Pancreas (tissue), 10 donors: ENCODE data around the gene FRS2. TPM values are rescaled to one million over a fixed set of nuclear protein-coding genes. Genes with fewer than 3 reads are reported as not detected.
A peak's percentile ranks its signal among the peaks of the same experiment; 100 is the strongest.
"Not testable (repeated sequence)": the region's sequence is repeated elsewhere in the genome, so short reads cannot be mapped to it uniquely, and the experiment has no call there.

ENCODE experiments used
- ATAC-seq, 4 donors: fragments of 200-7000 bp; cut with Tn5 transposase; one replicate each; pipeline versions ENCODE4 v1.8.0 to v1.9.1; 2020; ENCODE audit warnings: mild to moderate bottlenecking in 4 of 4, moderate library complexity in 4 of 4
- DNase-seq, 6 donors: peaks; one replicate each; pipeline ENCODE4 v3.0.0-alpha.2; 2020
- FAIRE-seq: peaks from 2 replicates; lab custom pipeline; 2012; peaks lifted over from hg19 to GRCh38; lab: Jason Lieb, UNC
- H3K27ac ChIP-seq, 4 donors: fragments of 200-600 bp; sonication (generic); 1 replicate in 3 of 4; 2 replicates in 1 of 4; pipeline versions ENCODE4 v1.5.0 to v1.8.0; 2020
- H3K27me3 ChIP-seq, 4 donors: fragments of 200-600 bp; one replicate each; pipeline ENCODE4 v1.8.0; 2021
- H3K36me3 ChIP-seq, 3 donors: fragments of 200-600 bp; sonication (generic) in 1 of 3; one replicate each; pipeline versions ENCODE4 v1.5.0 to v1.8.0; 2020 to 2021
- H3K4me1 ChIP-seq, 3 donors: fragments of 200-600 bp; one replicate each; pipeline ENCODE4 v1.8.0; 2021
- H3K4me3 ChIP-seq, 4 donors: fragments of 200-600 bp; sonication (generic) in 2 of 4; one replicate each; pipeline versions ENCODE4 v1.5.0 to v1.8.0; 2020 to 2021
- H3K9me3 ChIP-seq, 4 donors: fragments of 200-600 bp; one replicate each; pipeline ENCODE4 v1.8.0; 2021
- WGBS, 2 donors: extraction: QIAGEN DNeasy Blood & Tissue Kit; methylation state at CpG; one replicate each; pipeline ENCODE4 v1.1.7; 2013; 5-methylcytosine and 5-hydroxymethylcytosine counted together
- intact Hi-C, 3 donors: fragments of 100-400 bp; cut with DNase I; formaldehyde crosslinking; loops; one replicate each; pipeline versions ENCODE4 v1.11.1 to v1.14.2; 2022
- polyA plus RNA-seq, 2 donors: library from polyadenylated mRNA; stranded (reverse); fragments of 200-250 nt; gene quantifications; one replicate each; pipeline ENCODE4 v1.2.3, GENCODE V29; 2013
- total RNA-seq, 6 donors: library from RNA; stranded (reverse); fragmentation: NEBNext Ultra II Directional in 4 of 6; extraction: Animal tissue kit (Norgen Biotek cat#: 25700) in 4 of 6; gene quantifications; one replicate each; pipeline versions ENCODE4 v1.2.1 to v1.2.4, GENCODE V29; 2021 to 2023
- TF ChIP-seq, protein P1 (sequence below), 4 donors: fragments of 200-600 bp; sonication (generic) in 3 of 4; IDR thresholded peaks; one replicate each; pipeline versions ENCODE4 v1.5.0 to v1.8.0; 2021; ENCODE audit warnings: antibody characterized with exemption in 4 of 4
- donor health status: healthy with polysubstance abuse.
- donor health status: DM: no; HTN: no; CAD: no; lungs with moderate emphysema.
- donor health status: DM: no; HTN: no; CAD: no.
- donor health status: control.
- donor health status: control.
- donor health status: Bipolar disorder and iron deficiency.
- donor health status: DM: yes; HTN: yes; CAD: no.
- donor health status: DM: no; HTN: no; CAD: no.
- donor health status: DM: no; HTN: no; CAD: no.
- donor health status: DM: yes; HTN: yes; CAD: no.

FRS2 gene
- total and polyA plus RNA-seq, 8 donors, result 2.5 to 23.2 (median 12.1) TPM

DNA sequence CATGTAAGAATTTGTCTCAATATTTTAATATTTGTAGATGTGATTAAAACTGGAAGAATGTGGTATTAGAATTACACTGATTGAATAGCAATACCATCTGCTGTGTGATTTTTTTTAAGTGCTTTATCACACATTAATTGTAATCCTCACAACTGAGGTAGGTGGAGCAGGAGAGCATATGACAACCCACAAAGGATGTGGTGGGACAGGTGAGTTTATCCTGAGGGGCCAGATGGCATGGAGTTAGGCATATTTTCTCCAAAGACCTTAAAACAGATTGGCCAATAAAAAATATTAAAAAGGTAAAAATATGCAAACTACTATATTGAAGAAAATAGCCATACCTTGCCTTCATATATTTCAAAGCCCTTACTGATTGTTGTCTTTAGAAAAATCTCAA is 132.8 kb downstream of the FRS2 start:
- FAIRE-seq, result no peak
- H3K9me3 ChIP-seq, result no peaks in the 10 kb centered on the region
- H3K4me1 ChIP-seq, result peaks cover 0 to 4% (median 0%) of the 10 kb centered on the region in 3 donors
- no peak for ATAC-seq
- intact Hi-C loops, result no loop called here
- TF ChIP-seq, protein P1, sequence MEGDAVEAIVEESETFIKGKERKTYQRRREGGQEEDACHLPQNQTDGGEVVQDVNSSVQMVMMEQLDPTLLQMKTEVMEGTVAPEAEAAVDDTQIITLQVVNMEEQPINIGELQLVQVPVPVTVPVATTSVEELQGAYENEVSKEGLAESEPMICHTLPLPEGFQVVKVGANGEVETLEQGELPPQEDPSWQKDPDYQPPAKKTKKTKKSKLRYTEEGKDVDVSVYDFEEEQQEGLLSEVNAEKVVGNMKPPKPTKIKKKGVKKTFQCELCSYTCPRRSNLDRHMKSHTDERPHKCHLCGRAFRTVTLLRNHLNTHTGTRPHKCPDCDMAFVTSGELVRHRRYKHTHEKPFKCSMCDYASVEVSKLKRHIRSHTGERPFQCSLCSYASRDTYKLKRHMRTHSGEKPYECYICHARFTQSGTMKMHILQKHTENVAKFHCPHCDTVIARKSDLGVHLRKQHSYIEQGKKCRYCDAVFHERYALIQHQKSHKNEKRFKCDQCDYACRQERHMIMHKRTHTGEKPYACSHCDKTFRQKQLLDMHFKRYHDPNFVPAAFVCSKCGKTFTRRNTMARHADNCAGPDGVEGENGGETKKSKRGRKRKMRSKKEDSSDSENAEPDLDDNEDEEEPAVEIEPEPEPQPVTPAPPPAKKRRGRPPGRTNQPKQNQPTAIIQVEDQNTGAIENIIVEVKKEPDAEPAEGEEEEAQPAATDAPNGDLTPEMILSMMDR (IDR thresholded peaks at IDR 0.05), result no peak
- no peak for DNase-seq
- H3K27ac ChIP-seq, result no peak overlapping the region
- H3K4me3 ChIP-seq, result no peak overlapping the region
- H3K27me3 ChIP-seq, result no peaks in the 10 kb centered on the region
- peaks cover 10 to 33% (median 25%) of the 10 kb centered on the region in 3 donors for H3K36me3 ChIP-seq

DNA sequence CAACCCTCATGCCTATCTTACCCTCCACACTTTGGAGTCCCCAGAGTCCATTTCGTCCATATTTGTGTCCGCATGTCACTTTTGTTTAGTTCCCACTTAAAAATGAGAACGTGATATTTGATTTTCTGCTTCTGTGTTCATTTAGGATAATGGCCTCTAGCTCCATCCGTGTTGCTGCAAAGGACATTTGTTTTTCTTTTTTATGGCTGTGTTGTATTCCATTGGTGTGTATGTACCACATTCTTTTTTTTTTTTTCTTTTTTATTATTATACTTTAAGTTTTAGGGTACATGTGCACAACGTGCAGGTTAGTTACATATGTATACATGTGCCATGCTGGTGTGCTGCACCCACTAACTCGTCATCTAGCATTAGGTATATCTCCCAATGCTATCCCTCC is 133.4 kb downstream of the FRS2 start:
- H3K4me1 ChIP-seq, DNase-seq, FAIRE-seq, H3K27me3 ChIP-seq, H3K9me3 ChIP-seq, intact Hi-C loops, H3K4me3 ChIP-seq, H3K27ac ChIP-seq, ATAC-seq: not testable (repeated sequence)
- WGBS, 2 donors, result 96 to 98% methylated on average over 5 of the region's 6 CpGs
- H3K36me3 ChIP-seq, result peaks cover 10 to 27% (median 25%) of the 10 kb centered on the region in 3 donors

DNA sequence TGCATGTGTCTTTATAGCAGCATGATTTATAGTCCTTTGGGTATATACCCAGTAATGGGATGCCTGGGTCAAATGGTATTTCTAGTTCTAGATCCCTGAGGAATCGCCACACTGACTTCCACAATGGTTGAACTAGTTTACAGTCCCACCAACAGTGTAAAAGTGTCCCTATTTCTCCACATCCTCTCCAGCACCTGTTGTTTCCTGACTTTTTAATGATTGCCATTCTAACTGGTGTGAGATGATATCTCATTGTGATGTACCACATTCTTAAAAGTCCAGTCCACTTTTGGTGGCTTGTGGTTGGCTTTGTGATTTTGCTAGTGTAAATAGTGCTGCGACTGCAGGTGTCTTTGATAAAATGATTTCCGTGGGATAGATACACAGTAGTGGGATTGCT is 134.1 kb downstream of the FRS2 start:
- intact Hi-C loops, H3K9me3 ChIP-seq, FAIRE-seq, ATAC-seq, H3K27ac ChIP-seq, DNase-seq, H3K4me1 ChIP-seq, H3K4me3 ChIP-seq, H3K27me3 ChIP-seq: not testable (repeated sequence)
- H3K36me3 ChIP-seq, result peaks cover 10 to 20% (median 19%) of the 10 kb centered on the region in 3 donors
- 64 to 67% methylated on average over 2 of the region's 3 CpGs for WGBS, 2 donors

DNA sequence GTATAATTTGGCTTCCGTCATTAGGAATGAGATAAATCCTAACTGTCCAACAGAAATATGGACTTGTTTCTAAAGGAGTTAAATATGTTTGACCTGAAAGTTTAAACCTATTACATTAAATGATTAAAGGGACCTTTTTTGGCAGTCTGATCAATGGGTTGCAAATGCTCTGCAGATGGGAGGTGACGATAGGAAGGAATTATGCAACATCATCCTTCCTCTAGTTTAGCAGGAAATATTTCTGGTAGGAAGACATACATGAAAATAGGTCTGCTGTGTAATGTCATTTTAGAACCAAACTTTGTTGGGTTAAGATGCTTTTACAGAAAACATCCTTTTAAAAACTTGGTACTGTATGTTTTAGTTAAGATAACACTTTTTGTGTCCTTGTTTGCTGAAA is 137.9 kb downstream of the FRS2 start:
- ATAC-seq (no peak), FAIRE-seq (no peak), DNase-seq (no peak)
- intact Hi-C loops, result no loop called here
- H3K27ac ChIP-seq, result no peak overlapping the region
- no peaks in the 10 kb centered on the region for H3K4me1 ChIP-seq
- no peaks in the 10 kb centered on the region for H3K27me3 ChIP-seq
- WGBS, 2 donors, result 60 to 61% methylated on average over 2 of the region's 2 CpGs
- TF ChIP-seq, protein P1 (IDR thresholded peaks at IDR 0.05), result no peak
- no peak overlapping the region for H3K4me3 ChIP-seq
- H3K36me3 ChIP-seq, result no peaks in the 10 kb centered on the region
- H3K9me3 ChIP-seq, result no peaks in the 10 kb centered on the region

DNA sequence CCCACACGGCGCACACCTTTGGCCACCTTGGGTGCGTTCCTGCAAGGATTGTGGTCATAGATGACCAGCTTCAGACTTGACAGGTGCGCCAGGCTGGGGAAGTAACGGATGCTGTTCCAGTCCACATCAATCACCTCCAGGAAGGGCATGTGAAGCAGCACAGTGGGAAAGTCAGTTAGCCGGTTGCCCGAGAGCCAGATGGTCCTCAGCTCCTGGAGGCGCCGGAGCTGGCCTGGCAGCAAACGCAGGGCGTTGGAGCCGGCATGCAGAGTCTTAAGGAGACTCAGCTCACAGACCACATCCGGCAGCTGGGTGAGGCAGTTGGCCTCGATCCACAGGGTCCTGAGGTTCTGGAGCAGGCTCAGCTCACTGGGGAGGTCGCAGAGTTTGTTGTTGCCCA is 139.9 kb downstream of the FRS2 start:
- peak in 1 of 6 donors; percentile 29 for DNase-seq
- TF ChIP-seq, protein P1 (IDR thresholded peaks at IDR 0.05), result no peak
- no peak for FAIRE-seq

DNA sequence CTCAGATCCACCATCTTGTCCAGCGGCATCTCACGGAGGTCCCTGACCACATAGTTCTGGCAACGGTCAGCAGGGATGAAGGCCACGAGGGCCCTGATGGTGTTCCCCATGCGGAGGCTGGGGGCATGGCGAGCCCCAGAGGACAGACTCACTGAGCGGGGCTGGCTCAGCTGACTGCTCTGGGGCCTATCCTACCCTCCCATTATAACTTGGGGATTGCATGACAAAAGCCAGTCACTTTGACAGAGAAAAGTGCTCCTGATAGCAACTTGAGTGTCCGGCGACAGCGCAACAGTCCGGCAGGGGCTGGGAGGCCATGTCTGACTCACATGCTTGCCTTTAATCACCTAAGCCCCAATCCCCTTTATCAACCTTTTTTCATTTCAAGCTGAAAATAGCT is 140.5 kb downstream of the FRS2 start, which contains the start of gene LRRC10:
Gene LRRC10 (minus strand): TSS at position 179 of the 400 bp plus-strand sequence. CDS start 69 bp downstream, at position 110.
- Histone ChIP-seq H3K9me3 (no peaks in the 10 kb centered on the region), H3K27me3 (no peaks in the 10 kb centered on the region), H3K36me3 (no peaks in the 10 kb centered on the region), H3K4me3 (no peak within 1 kb of the TSS), H3K4me1 (no peaks in the 10 kb centered on the region), H3K27ac (no peak within 1 kb of the TSS)
- FAIRE-seq, result no peak
- 92 to 93% methylated on average over 11 of the region's 11 CpGs for WGBS, 2 donors
- intact Hi-C loops, result no loop called here
- TF ChIP-seq, protein P1 (IDR thresholded peaks at IDR 0.05), result no peak
- ATAC-seq, result no peak
- no peak for DNase-seq

More for the DNA sequence above, 139.9 kb downstream of the FRS2 start:
- Histone ChIP-seq H3K36me3 (no peaks in the 10 kb centered on the region), H3K4me3 (no peak overlapping the region), H3K27me3 (no peaks in the 10 kb centered on the region), H3K27ac (no peak overlapping the region), H3K9me3 (no peaks in the 10 kb centered on the region), H3K4me1 (no peaks in the 10 kb centered on the region)
- intact Hi-C loops, result no loop called here
- ATAC-seq, result no peak
- 86 to 90% methylated on average over 15 of the region's 15 CpGs for WGBS, 2 donors
